Jurkat, Clone E6-1 (cell line): ENCODE results near the gene HDGF.

Experiments used
- DNase-seq: peaks from one replicate; pipeline ENCODE4 v3.0.0-alpha.2; 2011; ENCODE audit warnings: low read depth, low spot score
- H3K4me3 ChIP-seq: 2 replicates; pipeline ENCODE4 v1.5.1; 2011; ENCODE audit warnings: mild to moderate bottlenecking, low read length, control low read depth, moderate library complexity

HDGF gene

GRCh38 chr1:156748670-156749418 is 2.6 kb downstream of the HDGF start:
- DNase-seq = no peak
- peak overlapping the region; percentile 98 for H3K4me3 ChIP-seq

- H3K4me3 ChIP-seq = peak overlapping the region; percentile 98
- DNase-seq = no peak
Observed at GRCh38 chr1:156747742-156748669, 3.5 kb downstream of the HDGF start.

GRCh38 chr1:156746728-156747631 is 4.5 kb downstream of the HDGF start:
- DNase-seq = peak; percentile 68
- peak overlapping the region; percentile 98 for H3K4me3 ChIP-seq

- no peak overlapping the region for H3K4me3 ChIP-seq
Observed at GRCh38 chr1:156746406-156746727, 5.1 kb downstream of the HDGF start.

GRCh38 chr1:156745881-156746280 is 5.6 kb downstream of the HDGF start:
- DNase-seq = no peak
- H3K4me3 ChIP-seq = no peak overlapping the region

More at GRCh38 chr1:156746406-156746727, 5.1 kb downstream of the HDGF start:
- DNase-seq = no peak

GRCh38 chr1:156744786-156745419 is 6.6 kb downstream of the HDGF start:
- DNase-seq = no peak
- no peak overlapping the region for H3K4me3 ChIP-seq

- no peak overlapping the region for H3K4me3 ChIP-seq
- no peak for DNase-seq
Observed at GRCh38 chr1:156744344-156744743, 7.1 kb downstream of the HDGF start.

GRCh38 chr1:156743367-156744302 is 7.8 kb downstream of the HDGF start:
- DNase-seq = no peak
- no peak overlapping the region for H3K4me3 ChIP-seq

GRCh38 chr1:156742801-156743200 is 8.7 kb downstream of the HDGF start:
- DNase-seq = no peak
- no peak overlapping the region for H3K4me3 ChIP-seq

GRCh38 chr1:156742017-156742416 is 9.5 kb downstream of the HDGF start:
- peak overlapping the region; percentile 50 for H3K4me3 ChIP-seq
- DNase-seq = no peak

GRCh38 chr1:156741481-156741983 is 9.9 kb downstream of the HDGF start:
- no peak for DNase-seq
- H3K4me3 ChIP-seq = peak overlapping the region; percentile 50

GRCh38 chr1:156740741-156741480 is 10.6 kb downstream of the HDGF start, which contains the start of gene MRPL24:
MRPL24 (minus strand) TSS chr1:156741088; CDS start chr1:156738704, 2,384 bp downstream.
- H3K4me3 ChIP-seq = peak within 1 kb of the TSS; percentile 97
- peak; percentile 100 for DNase-seq

- DNase-seq = no peak
- peak overlapping the region; percentile 97 for H3K4me3 ChIP-seq
Observed at GRCh38 chr1:156740237-156740740, 11.2 kb downstream of the HDGF start.

- DNase-seq = no peak
- no peak overlapping the region for H3K4me3 ChIP-seq
Observed at GRCh38 chr1:156738916-156739315, 12.6 kb downstream of the HDGF start.

GRCh38 chr1:156738407-156738806 is 13.1 kb downstream of the HDGF start:
- no peak for DNase-seq
- no peak overlapping the region for H3K4me3 ChIP-seq

- DNase-seq = no peak
Observed at GRCh38 chr1:156733989-156734584, 17.4 kb downstream of the HDGF start.

More at GRCh38 chr1:156733989-156734584, 17.4 kb downstream of the HDGF start:
- no peak overlapping the region for H3K4me3 ChIP-seq
